Right lobe of liver (tissue), 4 donors: Measurements from ENCODE around the gene AKAP11.

Experiments used
- POLR2A ChIP-seq: fragments of 450-650 bp; IDR thresholded peaks from one replicate; pipeline ENCODE4 v1.6.1; 2017; ENCODE audit warnings: antibody characterized with exemption, mild to moderate bottlenecking
- TF ChIP-seq, protein P1 (sequence below), 4 donors: fragments of 200-600 bp in 3 of 4; fragments of 450-650 bp in 1 of 4; IDR thresholded peaks; one replicate each; pipeline versions ENCODE4 v1.5.1 to v1.8.0; 2016 to 2022; ENCODE audit warnings: antibody characterized with exemption in 4 of 4, mild to moderate bottlenecking in 2 of 4
- donor health status: DM: no; HTN: no; CAD: no.
- donor health status: DM: no; HTN: no; CAD: no.
- donor health status: DM: no; HTN: yes; CAD: no.

DNA sequence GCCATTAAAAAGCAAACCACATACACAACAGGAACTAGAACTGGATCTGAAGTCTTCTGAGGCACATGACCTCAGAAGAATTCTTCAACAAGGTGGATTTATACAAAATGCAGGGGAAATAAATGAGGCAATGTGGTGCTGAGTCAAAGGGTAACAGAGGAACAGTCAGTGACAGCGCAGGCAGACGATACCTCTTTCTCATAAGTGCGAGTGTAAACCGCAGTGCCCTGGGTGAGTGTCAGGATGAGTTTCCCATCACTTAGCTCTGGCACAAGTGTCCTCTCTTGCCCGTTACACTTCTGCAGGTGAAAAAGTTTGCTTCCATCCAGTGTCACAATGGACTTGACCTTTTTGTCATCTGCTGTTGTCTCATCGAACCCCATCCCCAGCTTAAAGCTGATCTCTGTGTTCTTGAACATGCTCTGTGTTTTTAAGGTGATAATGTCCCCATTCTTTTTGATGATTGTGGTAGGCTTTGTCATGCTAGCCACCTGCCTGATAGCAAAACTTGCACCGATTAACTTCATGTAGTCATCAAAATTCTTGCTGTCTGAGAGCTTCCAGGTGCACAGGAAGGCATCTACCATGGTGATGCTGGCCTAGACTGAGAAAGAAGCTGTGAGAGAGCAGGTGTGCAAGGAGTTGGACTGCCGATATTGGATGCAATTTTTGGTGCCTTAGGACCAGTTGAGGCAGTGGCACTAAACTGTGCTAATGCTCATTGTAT lies 97.3 kb downstream of the AKAP11 start:
- TF ChIP-seq, protein P1, sequence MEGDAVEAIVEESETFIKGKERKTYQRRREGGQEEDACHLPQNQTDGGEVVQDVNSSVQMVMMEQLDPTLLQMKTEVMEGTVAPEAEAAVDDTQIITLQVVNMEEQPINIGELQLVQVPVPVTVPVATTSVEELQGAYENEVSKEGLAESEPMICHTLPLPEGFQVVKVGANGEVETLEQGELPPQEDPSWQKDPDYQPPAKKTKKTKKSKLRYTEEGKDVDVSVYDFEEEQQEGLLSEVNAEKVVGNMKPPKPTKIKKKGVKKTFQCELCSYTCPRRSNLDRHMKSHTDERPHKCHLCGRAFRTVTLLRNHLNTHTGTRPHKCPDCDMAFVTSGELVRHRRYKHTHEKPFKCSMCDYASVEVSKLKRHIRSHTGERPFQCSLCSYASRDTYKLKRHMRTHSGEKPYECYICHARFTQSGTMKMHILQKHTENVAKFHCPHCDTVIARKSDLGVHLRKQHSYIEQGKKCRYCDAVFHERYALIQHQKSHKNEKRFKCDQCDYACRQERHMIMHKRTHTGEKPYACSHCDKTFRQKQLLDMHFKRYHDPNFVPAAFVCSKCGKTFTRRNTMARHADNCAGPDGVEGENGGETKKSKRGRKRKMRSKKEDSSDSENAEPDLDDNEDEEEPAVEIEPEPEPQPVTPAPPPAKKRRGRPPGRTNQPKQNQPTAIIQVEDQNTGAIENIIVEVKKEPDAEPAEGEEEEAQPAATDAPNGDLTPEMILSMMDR (IDR thresholded peaks at IDR 0.05) = no peak
- no peak for TF ChIP-seq POLR2A
